GM19043 (cell line): ENCODE measurements around the gene GIGYF1.
"Not testable (repeated sequence)": the region's sequence is repeated elsewhere in the genome, so short reads cannot be mapped to it uniquely, and the experiment has no call there.

Experiments used
- ATAC-seq: cut with Tn5 transposase; IDR thresholded peaks from one replicate; pipeline ENCODE4 v1.9.1; 2021; ENCODE audit warnings: low read depth; ENCODE audit not compliant: unreplicated experiment

The GIGYF1 gene

DNA sequence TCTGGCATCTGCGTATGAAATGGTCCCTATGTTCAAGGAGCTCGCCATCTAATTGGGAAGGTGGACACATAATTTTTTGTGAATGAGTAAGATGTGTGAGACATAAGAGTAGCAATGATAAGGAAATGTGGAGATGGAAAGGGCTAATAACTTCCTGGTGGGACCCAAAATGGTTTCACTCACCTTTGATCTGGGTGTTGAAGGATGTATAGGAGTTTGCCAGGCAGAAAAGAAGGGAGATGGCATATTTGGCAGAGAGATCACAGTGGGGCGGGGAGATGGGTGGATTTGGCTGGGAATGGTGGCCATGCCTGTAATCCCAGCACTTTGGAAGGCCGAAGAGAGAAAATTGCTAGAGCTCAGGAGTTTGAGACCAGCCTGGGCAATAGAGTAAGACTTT is 16.4 kb upstream of the GIGYF1 start:
- no peak for ATAC-seq

- ATAC-seq, result no peak
Measured at GRCh38 chr7:100708395-100708794, 14.3 kb upstream of the GIGYF1 start.

DNA sequence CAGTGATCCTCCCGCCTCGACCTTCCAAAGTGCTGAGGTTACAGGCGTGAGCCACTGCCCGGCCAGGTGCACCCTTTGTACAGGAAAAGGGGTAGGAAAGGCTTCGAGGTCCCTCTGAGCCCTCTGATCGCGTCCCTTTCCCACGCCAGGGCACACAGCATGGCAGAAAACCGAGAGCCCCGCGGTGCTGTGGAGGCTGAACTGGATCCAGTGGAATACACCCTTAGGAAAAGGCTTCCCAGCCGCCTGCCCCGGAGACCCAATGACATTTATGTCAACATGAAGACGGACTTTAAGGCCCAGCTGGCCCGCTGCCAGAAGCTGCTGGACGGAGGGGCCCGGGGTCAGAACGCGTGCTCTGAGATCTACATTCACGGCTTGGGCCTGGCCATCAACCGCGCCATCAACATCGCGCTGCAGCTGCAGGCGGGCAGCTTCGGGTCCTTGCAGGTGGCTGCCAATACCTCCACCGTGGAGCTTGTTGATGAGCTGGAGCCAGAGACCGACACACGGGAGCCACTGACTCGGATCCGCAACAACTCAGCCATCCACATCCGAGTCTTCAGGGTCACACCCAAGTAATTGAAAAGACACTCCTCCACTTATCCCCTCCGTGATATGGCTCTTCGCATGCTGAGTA is 12.7 kb upstream of the GIGYF1 start:
- no peak for ATAC-seq

GRCh38 chr7:100705753-100706671 is 12.0 kb upstream of the GIGYF1 start, which contains the start of gene POP7:
Gene POP7 (plus strand): TSS chr7:100706121. CDS start chr7:100706831, 710 bp downstream.
- ATAC-seq, result peak; percentile 90

- ATAC-seq, result peak; percentile 48
Measured at GRCh38 chr7:100705320-100705752, 11.3 kb upstream of the GIGYF1 start.

DNA sequence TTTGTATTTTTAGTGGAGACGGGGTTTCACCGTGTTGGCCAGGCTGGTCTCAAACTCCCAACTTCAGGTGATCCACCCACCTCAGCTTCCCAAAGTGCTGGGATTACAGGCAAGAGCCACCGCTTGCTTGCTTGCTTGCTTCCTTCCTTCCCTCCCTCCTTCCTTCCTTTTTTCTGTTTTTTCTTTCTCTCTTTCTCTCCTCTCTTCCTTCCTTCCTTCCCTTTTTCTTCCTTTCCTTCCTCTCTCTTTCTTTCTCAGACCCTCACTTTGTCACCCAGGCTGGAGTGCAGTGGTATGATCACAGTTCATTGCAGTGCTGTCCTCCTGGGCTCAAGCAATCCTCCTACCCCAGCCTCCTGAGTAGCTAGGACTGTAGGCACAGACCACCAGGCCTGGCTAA is 7.0 kb upstream of the GIGYF1 start:
- not testable (repeated sequence) for ATAC-seq

DNA sequence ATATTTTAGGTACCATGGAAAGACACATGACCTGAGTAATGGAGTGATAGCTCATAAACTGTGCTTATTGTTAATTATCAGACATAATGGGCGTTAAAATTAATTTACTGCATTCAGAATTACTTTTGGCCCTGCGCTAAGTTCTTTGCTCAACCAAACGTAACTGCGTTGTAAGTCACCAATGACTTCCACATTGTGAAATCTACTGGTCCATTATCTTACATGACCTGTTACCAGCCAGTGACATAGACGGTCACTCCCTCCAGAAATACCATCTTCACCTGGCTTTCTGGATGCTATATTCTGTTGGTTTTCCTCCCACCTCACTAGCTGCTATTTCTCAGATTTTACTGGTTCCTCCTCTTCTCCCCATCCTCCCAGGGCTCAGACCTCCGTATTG is 5.0 kb upstream of the GIGYF1 start:
- ATAC-seq, result no peak

GRCh38 chr7:100696123-100696521 is 2.1 kb upstream of the GIGYF1 start:
- no peak for ATAC-seq

DNA sequence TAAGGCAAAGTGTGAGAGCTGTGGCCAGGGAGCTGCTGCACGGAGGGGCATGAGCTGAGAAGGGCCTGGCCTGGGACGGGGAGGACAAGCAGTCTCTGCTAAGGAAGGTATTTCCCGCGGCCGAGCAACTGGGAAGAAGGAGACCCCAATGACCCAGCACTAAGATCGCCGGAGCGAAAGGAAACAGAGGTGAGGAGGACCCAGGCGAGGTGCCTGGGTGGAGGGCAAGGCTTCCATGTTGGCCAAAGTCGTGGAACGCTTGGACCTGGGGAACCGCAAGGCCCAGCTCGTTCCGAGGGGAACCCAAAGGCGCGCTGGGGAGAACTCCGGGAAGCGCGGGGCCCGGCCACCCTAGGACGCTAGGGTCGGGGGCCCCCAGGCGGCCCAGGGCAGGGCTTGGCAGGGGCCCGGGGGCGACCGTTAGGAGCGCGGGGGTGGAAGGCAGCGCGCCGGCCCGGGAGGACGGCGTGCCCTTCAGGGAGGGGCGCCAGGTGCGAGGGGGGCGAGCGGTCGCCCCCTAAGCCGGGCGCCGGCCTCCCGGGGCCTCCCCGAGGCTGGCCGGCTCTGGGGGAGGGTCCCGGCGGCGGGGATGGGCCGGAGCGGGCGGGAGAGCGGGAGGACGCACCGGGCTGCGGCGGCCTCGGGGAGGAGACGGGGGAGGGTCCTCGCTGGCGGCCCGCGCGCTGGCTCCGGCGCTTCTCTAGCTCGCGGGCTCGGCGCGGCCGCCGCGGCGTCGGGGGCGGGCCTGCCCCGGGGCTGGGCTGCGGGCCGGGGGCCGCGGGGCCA is 545 bp downstream of the GIGYF1 start:
- ATAC-seq, result no peak

DNA sequence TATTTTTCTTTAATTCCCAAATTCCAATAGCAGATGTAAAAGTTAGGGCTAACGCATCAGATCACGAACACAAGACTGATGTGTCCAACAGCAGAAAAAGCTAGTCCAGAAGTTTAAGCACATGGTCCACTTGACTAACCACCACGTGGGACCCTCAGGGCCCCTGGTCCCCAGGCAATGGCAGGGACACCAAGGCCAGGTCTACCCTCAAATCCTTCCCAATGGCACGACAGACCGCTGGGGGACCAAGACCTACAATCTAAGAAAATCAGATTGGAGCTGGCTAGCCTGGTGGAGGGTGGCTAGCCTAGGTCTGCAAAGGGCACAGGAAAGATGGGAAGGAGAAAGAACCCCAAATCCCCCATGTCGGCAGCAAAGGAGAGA is 1.5 kb downstream of the GIGYF1 start:
- no peak for ATAC-seq

DNA sequence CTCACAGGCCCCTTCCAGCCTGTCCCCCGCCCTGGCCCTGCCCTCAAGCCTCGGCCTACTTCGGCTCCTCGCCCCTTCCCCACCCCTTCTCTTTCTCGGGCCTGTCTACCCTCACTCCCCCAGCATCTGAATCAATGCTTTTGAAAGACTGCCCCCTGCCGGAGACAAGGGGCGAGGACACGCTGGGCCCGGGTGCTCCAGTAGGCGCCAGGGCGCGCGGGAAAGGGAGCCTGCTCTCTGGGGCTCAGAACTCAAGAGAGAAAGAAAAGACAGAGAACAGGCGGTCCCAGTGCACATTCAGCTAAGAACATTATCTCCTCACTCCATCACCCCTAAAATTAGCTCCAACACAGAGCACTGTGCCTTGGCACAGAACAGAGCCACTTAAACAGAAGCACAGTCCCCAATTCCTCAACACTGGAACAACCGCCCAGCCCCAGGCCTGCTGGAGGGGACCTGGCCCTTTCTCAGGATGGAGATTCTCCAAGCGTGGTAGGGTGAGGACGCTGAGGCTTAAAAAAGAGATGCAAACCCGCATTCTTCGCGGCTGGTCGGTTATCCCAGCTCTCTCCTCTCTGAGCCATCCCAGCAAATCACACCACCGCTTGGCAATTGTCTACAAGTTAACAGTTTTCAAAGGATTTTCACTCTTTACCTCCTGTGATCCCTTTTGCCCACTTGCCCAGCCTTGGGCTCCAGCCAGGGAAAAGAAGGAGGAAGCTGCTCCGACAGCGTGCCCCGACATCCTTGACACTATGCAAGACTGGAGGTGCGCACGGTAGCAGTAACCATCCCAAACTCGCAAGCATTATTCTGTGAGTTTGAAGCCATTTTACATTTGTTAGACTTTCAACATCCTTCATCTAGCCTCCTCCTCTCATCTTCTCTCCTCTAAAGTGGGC is 2.1 kb downstream of the GIGYF1 start:
- ATAC-seq, result no peak

DNA sequence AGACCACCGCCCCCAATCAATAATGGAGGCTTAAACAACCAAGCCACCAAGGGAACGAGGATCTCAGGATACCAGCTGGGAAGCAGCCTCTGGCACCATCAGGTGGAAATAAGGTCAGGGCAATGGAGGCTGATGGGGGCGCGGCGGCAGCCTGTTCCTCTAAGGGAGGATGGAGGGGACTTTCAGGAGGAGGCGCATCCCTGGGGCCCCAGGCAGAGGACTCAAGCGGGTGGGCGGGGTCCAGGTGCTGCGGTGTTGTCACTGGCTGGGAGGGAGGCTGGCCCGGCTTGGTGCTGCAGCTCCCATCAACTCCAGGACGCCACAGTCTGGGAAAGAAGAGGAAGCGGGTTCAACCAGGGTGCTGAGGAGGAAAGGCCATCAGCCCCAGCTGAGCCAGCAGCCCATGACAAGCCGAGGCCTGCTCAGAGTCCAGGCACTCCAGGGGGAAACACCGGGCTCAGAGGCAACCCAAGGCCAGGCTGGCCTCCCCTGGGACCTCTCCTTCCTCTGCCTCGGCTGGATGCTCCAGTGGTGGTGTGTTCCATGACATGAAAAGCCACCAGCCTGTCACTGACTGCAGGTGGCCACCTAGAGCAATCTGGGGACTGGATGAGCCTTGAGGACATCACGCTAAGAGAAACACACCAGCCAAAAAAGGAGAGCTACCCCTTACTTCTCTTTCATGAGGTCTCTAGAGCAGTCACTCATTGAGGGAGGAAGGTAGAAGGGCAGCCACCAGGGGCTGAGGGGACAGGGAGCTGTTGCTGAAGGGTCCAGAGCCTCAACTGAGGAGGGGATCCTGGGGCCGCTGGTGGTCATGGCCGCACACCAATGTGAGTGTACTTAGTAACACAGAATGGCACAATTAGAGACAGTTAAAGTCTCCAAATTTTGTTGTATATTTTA is 4.6 kb downstream of the GIGYF1 start:
- no peak for ATAC-seq

- ATAC-seq, result no peak
Measured at GRCh38 chr7:100688326-100688860, 5.7 kb downstream of the GIGYF1 start.

GRCh38 chr7:100687751-100688300 is 6.2 kb downstream of the GIGYF1 start:
- ATAC-seq, result no peak

DNA sequence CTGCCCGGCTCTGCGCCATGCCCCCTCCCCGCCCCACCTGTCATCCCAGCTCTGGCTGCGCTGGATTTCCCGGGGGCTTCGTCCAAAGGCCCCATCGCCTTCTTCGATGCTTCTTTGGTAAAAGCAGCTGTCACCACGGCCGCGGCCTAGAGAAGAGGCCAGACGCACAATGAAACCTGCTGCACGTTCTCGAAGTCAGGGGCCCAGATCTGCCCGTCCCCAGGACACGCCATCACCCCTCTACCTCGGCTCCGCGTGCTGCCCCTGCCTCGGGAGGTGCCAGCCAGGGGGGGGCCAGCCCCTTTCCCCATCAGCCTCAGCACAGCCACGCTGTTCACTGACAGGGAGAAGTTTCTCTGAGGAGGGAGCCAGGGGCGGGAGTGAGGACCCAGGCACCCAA is 6.8 kb downstream of the GIGYF1 start:
- no peak for ATAC-seq

- ATAC-seq, result no peak
Measured at GRCh38 chr7:100686822-100687211, 7.2 kb downstream of the GIGYF1 start.

DNA sequence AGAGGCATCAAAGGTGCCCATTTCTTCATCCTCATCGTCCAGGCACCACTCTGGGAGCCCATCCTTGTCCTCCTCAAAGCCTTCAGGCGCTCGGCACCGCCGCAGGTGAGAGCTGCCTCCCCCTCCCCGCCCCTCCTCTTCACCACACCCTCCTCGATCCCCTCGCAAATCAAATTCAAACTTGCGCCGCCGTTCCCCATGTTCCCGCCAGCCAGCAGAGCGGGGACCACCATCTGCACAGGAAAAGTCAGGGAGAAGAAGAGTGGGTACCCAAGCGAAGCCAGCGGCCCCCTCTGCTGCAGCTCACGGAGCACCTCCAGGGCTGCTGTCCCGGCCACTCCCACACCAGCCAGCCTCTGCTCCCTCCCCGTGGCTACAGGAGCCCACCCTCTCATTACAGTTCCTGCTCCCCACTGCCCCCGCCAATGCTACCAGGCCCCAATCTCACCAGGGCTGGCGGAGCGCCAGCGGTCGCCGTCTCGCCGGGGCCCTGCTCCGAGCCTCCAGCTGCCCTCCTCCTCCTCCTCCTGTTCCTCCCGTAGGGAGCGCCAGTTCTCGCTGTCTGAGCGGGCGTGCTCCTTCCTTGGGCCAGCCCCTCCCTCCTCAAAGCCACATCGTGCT is 7.7 kb downstream of the GIGYF1 start:
- no peak for ATAC-seq

GRCh38 chr7:100685631-100686145 is 8.4 kb downstream of the GIGYF1 start:
- ATAC-seq, result no peak
